ENCODE measurements around the gene GRM1. TPM values are rescaled to one million over a fixed set of nuclear protein-coding genes. Genes with fewer than 3 reads are reported as not detected.

GRM1 gene
- total RNA-seq, 2 donors from 2014 or later, result 0.68 TPM; not detected in 1

DNA sequence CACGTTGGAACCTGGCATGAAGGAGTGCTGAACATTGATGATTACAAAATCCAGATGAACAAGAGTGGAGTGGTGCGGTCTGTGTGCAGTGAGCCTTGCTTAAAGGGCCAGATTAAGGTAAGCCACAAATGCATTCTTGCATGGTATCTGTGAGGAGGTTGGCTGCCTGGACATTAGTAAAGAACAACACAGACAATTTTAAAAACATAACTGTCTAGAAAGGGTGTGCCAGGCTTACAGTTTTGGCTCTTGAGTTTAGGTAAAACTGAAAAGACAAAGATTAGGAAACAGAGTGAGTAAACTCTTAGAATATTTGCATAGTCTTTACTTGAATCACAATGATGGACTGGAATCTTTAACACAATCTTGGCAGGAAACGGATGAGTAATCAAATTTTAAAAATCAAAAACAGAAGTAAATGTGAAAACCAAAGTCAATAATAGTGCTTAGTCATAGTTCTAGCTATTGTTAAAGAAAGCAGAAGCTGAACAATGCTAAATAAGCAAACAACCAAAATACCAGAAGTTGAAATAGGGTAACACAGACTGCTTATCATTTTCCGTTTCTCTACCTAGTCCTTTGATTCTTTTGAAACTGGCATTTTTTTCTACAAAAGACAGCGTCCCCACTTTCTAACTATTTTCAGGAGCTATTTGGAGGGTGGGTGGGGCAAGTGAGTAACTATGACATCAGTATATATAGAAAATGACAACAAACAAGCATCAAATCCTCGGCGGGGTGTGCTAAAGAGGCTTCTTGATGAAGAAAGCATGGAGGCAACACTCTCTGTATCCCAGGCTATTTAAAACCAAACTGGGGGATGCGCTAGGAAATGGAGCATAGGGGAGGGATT, 328.9 kb downstream of the GRM1 start:
- Histone ChIP-seq H3K9me3 (no peaks in the 10 kb centered on the region), H3K27ac (no peak overlapping the region), H3K27me3 (replicated peaks; ENCODE audit: insufficient read depth) (no peaks in the 10 kb centered on the region), H3K4me3 (no peak overlapping the region), H3K4me1 (replicated peaks) (no peaks in the 10 kb centered on the region), H3K36me3 (no peaks in the 10 kb centered on the region)
- TF ChIP-seq POLR2AphosphoS5 (IDR thresholded peaks at IDR 0.05) (no peak), POLR2A (IDR thresholded peaks at IDR 0.05) (no peak)
- TF ChIP-seq, protein P1, sequence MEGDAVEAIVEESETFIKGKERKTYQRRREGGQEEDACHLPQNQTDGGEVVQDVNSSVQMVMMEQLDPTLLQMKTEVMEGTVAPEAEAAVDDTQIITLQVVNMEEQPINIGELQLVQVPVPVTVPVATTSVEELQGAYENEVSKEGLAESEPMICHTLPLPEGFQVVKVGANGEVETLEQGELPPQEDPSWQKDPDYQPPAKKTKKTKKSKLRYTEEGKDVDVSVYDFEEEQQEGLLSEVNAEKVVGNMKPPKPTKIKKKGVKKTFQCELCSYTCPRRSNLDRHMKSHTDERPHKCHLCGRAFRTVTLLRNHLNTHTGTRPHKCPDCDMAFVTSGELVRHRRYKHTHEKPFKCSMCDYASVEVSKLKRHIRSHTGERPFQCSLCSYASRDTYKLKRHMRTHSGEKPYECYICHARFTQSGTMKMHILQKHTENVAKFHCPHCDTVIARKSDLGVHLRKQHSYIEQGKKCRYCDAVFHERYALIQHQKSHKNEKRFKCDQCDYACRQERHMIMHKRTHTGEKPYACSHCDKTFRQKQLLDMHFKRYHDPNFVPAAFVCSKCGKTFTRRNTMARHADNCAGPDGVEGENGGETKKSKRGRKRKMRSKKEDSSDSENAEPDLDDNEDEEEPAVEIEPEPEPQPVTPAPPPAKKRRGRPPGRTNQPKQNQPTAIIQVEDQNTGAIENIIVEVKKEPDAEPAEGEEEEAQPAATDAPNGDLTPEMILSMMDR (IDR thresholded peaks at IDR 0.05), result no peak
- 65% methylated on average over 8 of the region's 8 CpGs for WGBS
- DNase-seq (ENCODE audit: low spot score), result no peak
- intact Hi-C loops (cut with DNase I), result no loop called here

DNA sequence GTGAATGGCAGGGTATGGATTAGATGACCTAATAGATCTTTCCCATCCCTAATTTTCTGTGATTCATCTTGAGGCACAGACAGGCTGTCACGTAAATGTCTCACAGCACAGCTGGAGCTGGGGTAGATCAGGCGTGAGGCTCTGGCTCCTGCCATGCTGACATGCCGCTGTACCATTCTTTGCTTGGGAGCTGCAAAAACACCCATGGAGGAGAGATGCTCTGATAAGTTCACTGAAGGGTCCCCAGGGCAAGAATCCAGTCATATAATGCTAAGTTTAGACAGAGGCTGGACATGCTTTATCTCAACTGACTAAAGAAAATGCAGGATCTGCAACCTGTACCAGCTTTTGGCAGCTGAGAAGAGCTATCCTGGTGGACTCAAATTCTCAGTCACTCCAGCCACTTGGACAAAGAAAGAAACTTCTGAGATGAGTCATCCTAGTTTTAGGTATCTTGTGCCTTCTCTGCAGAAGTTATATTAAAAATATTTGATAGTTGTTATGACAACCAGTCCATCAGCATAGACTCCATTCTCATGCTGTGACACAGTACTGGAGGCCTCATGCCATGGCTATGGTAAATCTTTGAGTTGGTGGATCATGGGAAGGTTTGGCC, 329.7 kb downstream of the GRM1 start:
- intact Hi-C loops (cut with DNase I), result no loop called here
- Histone ChIP-seq H3K27me3 (replicated peaks; ENCODE audit: insufficient read depth) (no peaks in the 10 kb centered on the region), H3K9me3 (no peaks in the 10 kb centered on the region), H3K36me3 (no peaks in the 10 kb centered on the region), H3K27ac (no peak overlapping the region), H3K4me3 (no peak overlapping the region), H3K4me1 (replicated peaks) (no peaks in the 10 kb centered on the region)
- no peak for DNase-seq (ENCODE audit: low spot score)
- WGBS, result 60% methylated on average over 3 of the region's 3 CpGs
- no peak for TF ChIP-seq POLR2AphosphoS5 (IDR thresholded peaks at IDR 0.05)
- TF ChIP-seq, protein P1 (IDR thresholded peaks at IDR 0.05), result no peak

DNA sequence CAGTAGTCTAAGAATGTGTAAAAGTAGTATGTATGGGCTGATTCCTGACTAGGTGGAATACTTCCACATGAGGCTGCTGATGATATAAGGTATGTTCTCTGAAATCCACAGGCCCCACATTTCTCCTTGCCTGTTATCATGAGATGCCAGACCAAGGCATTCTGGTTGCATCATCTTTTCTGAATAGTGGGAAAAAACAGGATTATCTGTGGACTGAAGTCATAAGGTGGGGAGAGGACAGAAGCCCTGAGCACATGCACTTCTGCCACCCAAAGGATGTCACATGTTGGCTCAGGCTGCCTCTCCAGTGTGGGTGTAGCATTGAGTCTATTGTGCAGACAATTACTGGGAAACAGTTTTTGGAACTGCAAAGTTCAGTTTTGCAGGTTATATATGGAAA, 330.3 kb downstream of the GRM1 start:
- Histone ChIP-seq H3K36me3 (no peaks in the 10 kb centered on the region), H3K27me3 (replicated peaks; ENCODE audit: insufficient read depth) (no peaks in the 10 kb centered on the region), H3K4me1 (replicated peaks) (no peaks in the 10 kb centered on the region), H3K27ac (no peak overlapping the region), H3K4me3 (no peak overlapping the region), H3K9me3 (no peaks in the 10 kb centered on the region)
- intact Hi-C loops (cut with DNase I), result no loop called here
- no peak for DNase-seq (ENCODE audit: low spot score)
- TF ChIP-seq, protein P1 (IDR thresholded peaks at IDR 0.05), result no peak
- TF ChIP-seq POLR2AphosphoS5 (IDR thresholded peaks at IDR 0.05), result no peak
- TF ChIP-seq POLR2A (IDR thresholded peaks at IDR 0.05), result no peak

DNA sequence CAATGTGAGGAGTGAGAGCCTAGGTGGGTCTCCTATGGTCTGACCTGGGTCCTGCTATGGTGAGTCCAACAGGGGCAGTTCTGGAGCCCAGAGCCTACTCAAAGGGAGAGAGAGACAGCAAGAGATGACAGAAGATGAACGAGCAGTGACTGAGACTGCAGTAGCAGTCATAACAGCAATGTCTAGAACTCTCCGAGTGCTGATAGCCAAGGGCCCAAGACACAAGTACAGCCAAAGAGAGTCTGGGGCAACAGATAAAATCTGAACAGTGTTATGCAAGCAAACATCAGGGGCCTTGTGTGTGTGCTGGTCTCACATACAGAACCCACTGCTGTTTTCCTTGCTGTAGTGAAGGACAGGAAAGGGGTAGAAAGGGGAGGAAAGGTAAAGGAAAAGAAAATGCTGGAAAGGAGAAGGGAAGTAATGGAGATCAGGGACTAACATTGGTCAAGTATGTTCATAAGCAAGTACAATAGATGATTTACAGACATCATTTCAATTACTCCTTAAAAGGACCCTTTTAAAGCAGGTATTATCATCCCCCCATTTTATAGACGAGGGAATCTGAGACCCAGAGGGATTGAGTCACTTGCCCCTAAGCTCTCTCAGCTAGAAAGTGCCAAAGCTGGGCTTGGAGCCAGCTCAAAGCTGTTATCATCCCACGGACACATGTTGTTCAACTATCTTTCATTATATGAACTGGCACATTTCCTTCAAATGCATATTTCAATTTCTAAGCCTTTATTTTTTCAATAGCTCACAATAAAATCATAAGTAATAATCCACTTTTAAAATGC, 332.5 kb downstream of the GRM1 start:
- 56% methylated on average over 4 of the region's 4 CpGs for WGBS
- H3K4me3 ChIP-seq, result no peak overlapping the region

More for the DNA sequence above, 332.5 kb downstream of the GRM1 start:
- Histone ChIP-seq H3K27me3 (replicated peaks; ENCODE audit: insufficient read depth) (no peaks in the 10 kb centered on the region), H3K36me3 (no peaks in the 10 kb centered on the region), H3K9me3 (no peaks in the 10 kb centered on the region), H3K27ac (no peak overlapping the region), H3K4me1 (replicated peaks) (no peaks in the 10 kb centered on the region)
- DNase-seq (ENCODE audit: low spot score), result no peak
- no peak for TF ChIP-seq POLR2AphosphoS5 (IDR thresholded peaks at IDR 0.05)
- TF ChIP-seq, protein P1 (IDR thresholded peaks at IDR 0.05), result no peak
- TF ChIP-seq POLR2A (IDR thresholded peaks at IDR 0.05), result no peak
- intact Hi-C loops (cut with DNase I), result no loop called here

Data from prostate gland (tissue), 2 donors.